ENCODE measurements around the gene IGFBP4.

The IGFBP4 gene

DNA sequence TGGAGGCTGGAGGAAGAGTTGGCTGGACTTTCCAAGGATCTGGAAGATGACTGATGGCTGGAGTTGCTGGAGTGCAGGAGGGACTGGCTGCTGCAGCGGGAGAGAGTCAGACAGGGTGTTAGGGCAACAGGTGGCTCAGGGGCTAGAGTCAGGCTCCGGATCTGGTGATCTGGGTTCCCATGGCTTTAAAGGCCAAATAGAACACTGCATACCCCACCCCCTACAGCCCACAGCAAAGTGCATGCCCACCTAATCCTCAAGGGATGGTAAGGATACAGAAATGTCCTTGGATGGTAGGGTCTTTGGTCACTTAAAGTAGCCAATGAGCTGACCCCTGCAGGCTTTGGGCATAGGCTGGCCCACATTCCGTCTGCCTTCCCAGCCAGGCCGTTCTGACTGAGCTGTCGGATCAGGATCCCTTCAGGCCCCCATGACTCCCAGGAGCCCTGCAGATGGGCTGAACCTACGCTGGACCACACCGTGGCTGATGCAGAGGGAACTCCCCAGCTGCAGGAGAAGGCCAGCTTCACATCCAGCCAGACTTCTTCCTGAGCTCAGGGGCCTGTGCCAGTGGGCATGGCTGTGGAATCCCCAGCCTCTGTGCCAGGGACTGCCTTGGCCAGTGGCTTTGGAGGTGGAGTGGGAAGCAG is 44.2 kb downstream of the IGFBP4 start:
- H3K9me3 ChIP-seq (ENCODE audit: control insufficient read depth, low read length), result no peaks in the 10 kb centered on the region
- H3K36me3 ChIP-seq (ENCODE audit: control insufficient read depth, insufficient read depth, low read length), result no peaks in the 10 kb centered on the region
- no peak overlapping the region for H3K27ac ChIP-seq (ENCODE audit: insufficient read depth, low read length, poor library complexity, severe bottlenecking)
- H3K4me3 ChIP-seq (ENCODE audit: insufficient read depth, low read depth, low read length, poor library complexity, severe bottlenecking), result no peak overlapping the region
- no peaks in the 10 kb centered on the region for H3K27me3 ChIP-seq (replicated peaks; ENCODE audit: control insufficient read depth, insufficient read depth, low read length, poor library complexity, severe bottlenecking)
- DNase-seq, result no peak
- peaks cover 26% of the 10 kb centered on the region for H3K4me1 ChIP-seq (ENCODE audit: control insufficient read depth, insufficient read depth, low read length, poor library complexity, severe bottlenecking)

DNA sequence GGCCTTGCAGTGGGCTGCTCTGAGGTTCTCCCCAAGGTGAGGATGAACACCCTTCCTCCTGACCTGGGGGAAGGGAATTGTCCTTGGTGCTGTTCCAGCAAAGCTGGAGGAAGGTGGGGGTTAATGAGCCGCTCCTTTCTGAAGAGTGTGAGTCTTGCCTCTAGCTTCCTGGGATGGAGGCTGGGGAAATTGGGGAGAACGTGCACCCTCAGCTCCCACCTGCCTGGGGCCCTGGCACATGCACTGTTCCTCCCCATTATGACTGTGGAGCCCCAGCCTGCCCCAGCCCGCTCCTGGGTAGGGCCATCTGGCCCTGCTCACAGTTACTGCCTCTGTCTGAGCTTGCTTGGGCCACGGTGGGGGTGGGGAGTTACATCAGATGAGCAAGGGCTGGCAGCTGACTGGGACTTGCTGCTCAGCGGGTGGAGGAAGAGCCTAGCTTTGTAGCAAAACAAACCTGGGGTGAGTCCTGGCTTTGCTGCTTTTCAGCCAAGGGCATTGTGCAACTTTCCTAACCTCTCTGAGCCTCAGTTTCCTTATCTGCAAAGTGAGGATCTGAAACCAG is 47.1 kb downstream of the IGFBP4 start:
- no peak for DNase-seq
- H3K36me3 ChIP-seq (ENCODE audit: control insufficient read depth, insufficient read depth, low read length), result no peaks in the 10 kb centered on the region
- no peak overlapping the region for H3K27ac ChIP-seq (ENCODE audit: insufficient read depth, low read length, poor library complexity, severe bottlenecking)
- H3K4me3 ChIP-seq (ENCODE audit: insufficient read depth, low read depth, low read length, poor library complexity, severe bottlenecking), result no peak overlapping the region
- peaks cover 26% of the 10 kb centered on the region for H3K4me1 ChIP-seq (ENCODE audit: control insufficient read depth, insufficient read depth, low read length, poor library complexity, severe bottlenecking)
- H3K9me3 ChIP-seq (ENCODE audit: control insufficient read depth, low read length), result no peaks in the 10 kb centered on the region
- no peaks in the 10 kb centered on the region for H3K27me3 ChIP-seq (replicated peaks; ENCODE audit: control insufficient read depth, insufficient read depth, low read length, poor library complexity, severe bottlenecking)

DNA sequence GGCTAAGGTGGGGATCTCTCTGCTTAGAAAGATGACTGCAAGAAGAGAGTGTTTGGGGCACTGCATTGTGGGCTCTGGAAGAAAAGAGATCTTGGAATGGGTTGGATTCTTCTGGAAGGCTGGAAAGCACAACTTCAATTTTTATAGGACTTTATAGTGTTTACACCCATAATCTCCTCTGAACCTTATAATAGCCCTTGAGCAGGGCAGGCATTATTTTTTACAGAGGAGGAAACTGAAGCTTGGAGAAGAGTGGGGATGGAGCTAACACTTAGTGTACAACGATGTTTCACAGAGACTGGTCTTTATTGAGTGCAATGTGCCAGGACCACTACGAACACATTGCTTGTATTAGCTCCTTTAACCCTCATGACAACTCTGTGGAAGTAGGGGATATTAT is 47.7 kb downstream of the IGFBP4 start:
- Histone ChIP-seq H3K27me3 (replicated peaks; ENCODE audit: control insufficient read depth, insufficient read depth, low read length, poor library complexity, severe bottlenecking) (no peaks in the 10 kb centered on the region), H3K36me3 (ENCODE audit: control insufficient read depth, insufficient read depth, low read length) (no peaks in the 10 kb centered on the region), H3K4me3 (ENCODE audit: insufficient read depth, low read depth, low read length, poor library complexity, severe bottlenecking) (no peak overlapping the region)

DNA sequence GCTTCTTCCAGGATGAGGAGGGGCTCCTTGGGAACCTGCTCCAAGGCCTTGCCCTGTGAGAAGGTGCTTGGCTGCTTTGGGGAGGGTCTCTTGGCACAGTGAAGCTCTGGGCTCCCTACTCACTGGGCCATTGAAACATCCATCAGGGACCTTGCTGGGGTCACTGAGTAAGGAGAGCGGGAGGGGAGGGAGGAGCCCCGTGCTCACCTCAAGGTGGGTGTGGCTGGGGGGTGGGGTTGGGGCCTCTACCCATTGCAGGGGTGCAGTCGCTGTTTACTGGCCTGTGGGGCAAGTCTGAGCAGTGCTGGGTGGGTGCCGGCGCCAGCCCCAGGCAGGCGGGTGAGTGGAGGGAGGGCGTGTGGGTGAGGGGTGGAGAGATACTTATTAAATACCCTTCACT is 48.2 kb downstream of the IGFBP4 start:
- H3K36me3 ChIP-seq (ENCODE audit: control insufficient read depth, insufficient read depth, low read length), result no peaks in the 10 kb centered on the region
- H3K4me3 ChIP-seq (ENCODE audit: insufficient read depth, low read depth, low read length, poor library complexity, severe bottlenecking), result no peak overlapping the region
- H3K9me3 ChIP-seq (ENCODE audit: control insufficient read depth, low read length), result no peaks in the 10 kb centered on the region
- no peaks in the 10 kb centered on the region for H3K27me3 ChIP-seq (replicated peaks; ENCODE audit: control insufficient read depth, insufficient read depth, low read length, poor library complexity, severe bottlenecking)
- no peak overlapping the region for H3K27ac ChIP-seq (ENCODE audit: insufficient read depth, low read length, poor library complexity, severe bottlenecking)
- peaks cover 26% of the 10 kb centered on the region for H3K4me1 ChIP-seq (ENCODE audit: control insufficient read depth, insufficient read depth, low read length, poor library complexity, severe bottlenecking)
- DNase-seq, result no peak

More for the DNA sequence above, 47.7 kb downstream of the IGFBP4 start:
- Histone ChIP-seq H3K9me3 (ENCODE audit: control insufficient read depth, low read length) (no peaks in the 10 kb centered on the region), H3K4me1 (ENCODE audit: control insufficient read depth, insufficient read depth, low read length, poor library complexity, severe bottlenecking) (peaks cover 26% of the 10 kb centered on the region), H3K27ac (ENCODE audit: insufficient read depth, low read length, poor library complexity, severe bottlenecking) (no peak overlapping the region)
- DNase-seq, result no peak

DNA sequence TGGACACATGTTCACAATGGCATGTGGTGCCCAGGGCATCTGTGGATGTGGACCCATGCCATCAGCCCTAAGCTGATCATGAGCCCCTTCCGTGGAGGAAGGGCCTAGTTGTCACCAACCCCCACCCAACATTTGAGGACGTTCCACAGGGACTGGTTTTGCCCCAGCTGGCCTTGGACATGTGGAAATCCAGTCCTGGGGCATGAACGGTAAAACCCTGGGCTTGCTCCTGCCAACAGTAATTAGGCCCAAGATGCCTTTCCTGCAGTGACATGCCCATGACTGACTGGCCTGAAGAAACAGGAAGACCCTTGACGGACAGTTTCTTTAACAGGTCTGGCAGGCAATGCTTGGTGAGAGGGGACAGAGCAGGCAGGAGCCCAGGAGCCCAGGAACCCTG is 50.4 kb downstream of the IGFBP4 start:
- Histone ChIP-seq H3K27me3 (replicated peaks; ENCODE audit: control insufficient read depth, insufficient read depth, low read length, poor library complexity, severe bottlenecking) (no peaks in the 10 kb centered on the region), H3K4me1 (ENCODE audit: control insufficient read depth, insufficient read depth, low read length, poor library complexity, severe bottlenecking) (peaks cover 26% of the 10 kb centered on the region), H3K27ac (ENCODE audit: insufficient read depth, low read length, poor library complexity, severe bottlenecking) (no peak overlapping the region), H3K4me3 (ENCODE audit: insufficient read depth, low read depth, low read length, poor library complexity, severe bottlenecking) (no peak overlapping the region), H3K9me3 (ENCODE audit: control insufficient read depth, low read length) (no peaks in the 10 kb centered on the region), H3K36me3 (ENCODE audit: control insufficient read depth, insufficient read depth, low read length) (no peaks in the 10 kb centered on the region)
- no peak for DNase-seq

DNA sequence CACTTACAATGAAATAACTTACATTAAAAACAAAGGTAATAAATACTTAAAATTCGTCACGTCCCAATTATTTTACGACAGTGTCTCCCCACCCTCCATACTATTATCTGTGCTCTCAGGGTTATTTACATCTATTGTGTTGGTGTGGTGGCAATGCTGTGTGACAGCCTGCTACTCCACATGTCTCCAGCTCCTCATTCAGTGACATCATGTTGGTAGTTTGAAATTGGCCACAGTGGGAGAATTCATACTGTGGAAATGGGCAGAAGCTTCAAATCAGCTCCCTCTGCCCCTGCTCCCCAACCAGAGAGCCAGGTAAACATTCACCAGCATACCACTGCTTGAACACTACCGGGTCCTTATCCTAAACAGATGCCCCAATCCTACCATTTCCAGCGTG is 51.9 kb downstream of the IGFBP4 start:
- Histone ChIP-seq H3K4me1 (ENCODE audit: control insufficient read depth, insufficient read depth, low read length, poor library complexity, severe bottlenecking) (peaks cover 14% of the 10 kb centered on the region), H3K36me3 (ENCODE audit: control insufficient read depth, insufficient read depth, low read length) (no peaks in the 10 kb centered on the region), H3K9me3 (ENCODE audit: control insufficient read depth, low read length) (no peaks in the 10 kb centered on the region), H3K4me3 (ENCODE audit: insufficient read depth, low read depth, low read length, poor library complexity, severe bottlenecking) (no peak overlapping the region), H3K27ac (ENCODE audit: insufficient read depth, low read length, poor library complexity, severe bottlenecking) (no peak overlapping the region), H3K27me3 (replicated peaks; ENCODE audit: control insufficient read depth, insufficient read depth, low read length, poor library complexity, severe bottlenecking) (no peaks in the 10 kb centered on the region)
- DNase-seq, result no peak

DNA sequence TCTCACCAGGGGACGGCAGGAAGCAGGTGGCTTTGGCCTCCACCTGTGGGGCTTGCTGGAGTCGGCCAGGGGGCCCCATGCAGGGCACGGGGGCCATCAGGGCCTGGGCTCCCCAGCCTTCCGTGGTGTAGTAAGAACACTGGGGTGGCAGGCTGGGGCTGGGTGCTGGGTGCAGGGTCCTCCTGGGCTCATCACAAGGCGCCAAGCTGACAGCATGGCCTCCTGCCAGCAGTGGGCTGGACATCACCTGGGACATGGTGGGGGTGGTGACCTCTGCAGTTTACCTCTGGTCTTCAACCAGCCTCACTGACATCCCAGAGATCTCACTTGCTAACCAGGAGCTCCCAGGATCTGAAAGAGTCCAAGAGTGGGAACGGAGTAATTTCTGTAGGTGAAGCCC is 52.9 kb downstream of the IGFBP4 start:
- Histone ChIP-seq H3K36me3 (ENCODE audit: control insufficient read depth, insufficient read depth, low read length) (no peaks in the 10 kb centered on the region), H3K9me3 (ENCODE audit: control insufficient read depth, low read length) (no peaks in the 10 kb centered on the region), H3K27me3 (replicated peaks; ENCODE audit: control insufficient read depth, insufficient read depth, low read length, poor library complexity, severe bottlenecking) (no peaks in the 10 kb centered on the region), H3K4me1 (ENCODE audit: control insufficient read depth, insufficient read depth, low read length, poor library complexity, severe bottlenecking) (peaks cover 4% of the 10 kb centered on the region), H3K27ac (ENCODE audit: insufficient read depth, low read length, poor library complexity, severe bottlenecking) (no peak overlapping the region), H3K4me3 (ENCODE audit: insufficient read depth, low read depth, low read length, poor library complexity, severe bottlenecking) (no peak overlapping the region)
- no peak for DNase-seq

DNA sequence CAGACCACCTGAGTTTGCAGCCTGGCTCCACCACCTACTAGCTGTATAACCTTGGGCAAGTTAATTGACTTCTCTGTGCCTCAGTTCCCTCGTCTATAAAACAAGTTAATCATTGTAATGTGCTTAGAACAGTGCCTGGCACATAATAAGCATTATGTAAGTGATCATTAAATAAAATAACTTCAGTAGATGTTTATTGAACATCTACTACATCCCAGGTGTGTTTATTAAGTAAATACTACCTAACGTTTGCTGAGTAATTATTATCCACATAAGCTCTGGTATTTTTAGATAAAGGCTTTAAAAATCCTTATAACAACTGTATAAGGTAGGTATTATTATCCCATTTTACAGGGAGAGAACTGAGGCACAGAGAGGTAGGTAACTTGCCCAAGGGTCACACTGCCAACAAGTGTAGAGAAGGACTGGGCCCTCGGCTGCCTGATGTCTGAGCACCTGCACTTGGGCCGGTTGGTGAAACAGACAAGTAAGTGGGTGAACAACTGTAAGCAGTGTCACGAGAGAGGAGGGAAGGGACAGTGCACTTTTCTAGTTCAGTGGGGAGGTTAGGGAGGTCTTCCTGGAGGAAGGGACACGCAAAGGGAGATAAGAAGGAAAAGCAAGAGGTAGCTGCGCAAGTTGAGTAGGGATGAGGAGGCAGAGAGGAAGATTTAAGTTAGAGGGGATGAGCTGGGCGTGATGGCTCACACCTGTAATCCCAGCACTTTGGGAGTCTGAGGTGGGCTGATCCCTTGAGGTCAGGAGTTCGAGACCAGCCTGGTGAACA is 53.6 kb downstream of the IGFBP4 start:
- no peaks in the 10 kb centered on the region for H3K36me3 ChIP-seq (ENCODE audit: control insufficient read depth, insufficient read depth, low read length)
- no peaks in the 10 kb centered on the region for H3K9me3 ChIP-seq (ENCODE audit: control insufficient read depth, low read length)
- no peaks in the 10 kb centered on the region for H3K27me3 ChIP-seq (replicated peaks; ENCODE audit: control insufficient read depth, insufficient read depth, low read length, poor library complexity, severe bottlenecking)
- H3K4me1 ChIP-seq (ENCODE audit: control insufficient read depth, insufficient read depth, low read length, poor library complexity, severe bottlenecking), result no peaks in the 10 kb centered on the region
- no peak overlapping the region for H3K4me3 ChIP-seq (ENCODE audit: insufficient read depth, low read depth, low read length, poor library complexity, severe bottlenecking)
- no peak overlapping the region for H3K27ac ChIP-seq (ENCODE audit: insufficient read depth, low read length, poor library complexity, severe bottlenecking)
- DNase-seq, result no peak

DNA sequence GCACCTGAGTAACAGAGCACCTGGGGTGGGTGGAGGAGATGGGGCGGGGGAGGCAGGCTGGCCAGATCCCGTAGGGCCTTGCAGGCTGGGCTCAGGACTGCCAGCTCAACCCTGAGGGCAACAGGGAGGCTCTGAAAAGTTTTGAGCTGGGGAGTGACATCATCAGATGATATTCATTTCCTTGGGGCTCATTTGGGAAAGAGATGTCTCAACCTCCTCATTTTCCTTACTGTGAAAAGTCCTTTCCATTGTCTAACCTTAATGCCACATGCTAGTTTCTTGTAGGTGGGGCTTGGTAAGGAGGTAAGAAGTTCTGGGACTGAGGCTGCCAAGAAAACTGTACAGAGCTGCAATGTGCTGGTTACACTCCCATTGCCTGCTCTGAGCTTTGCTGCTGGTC is 54.4 kb downstream of the IGFBP4 start:
- Histone ChIP-seq H3K27me3 (replicated peaks; ENCODE audit: control insufficient read depth, insufficient read depth, low read length, poor library complexity, severe bottlenecking) (no peaks in the 10 kb centered on the region), H3K4me1 (ENCODE audit: control insufficient read depth, insufficient read depth, low read length, poor library complexity, severe bottlenecking) (no peaks in the 10 kb centered on the region)
- no peak for DNase-seq

More for the DNA sequence above, 54.4 kb downstream of the IGFBP4 start:
- no peak overlapping the region for H3K4me3 ChIP-seq (ENCODE audit: insufficient read depth, low read depth, low read length, poor library complexity, severe bottlenecking)
- no peaks in the 10 kb centered on the region for H3K36me3 ChIP-seq (ENCODE audit: control insufficient read depth, insufficient read depth, low read length)
- H3K9me3 ChIP-seq (ENCODE audit: control insufficient read depth, low read length), result no peaks in the 10 kb centered on the region
- no peak overlapping the region for H3K27ac ChIP-seq (ENCODE audit: insufficient read depth, low read length, poor library complexity, severe bottlenecking)
